Measurements from ENCODE around the gene SNAI3. TPM values are rescaled to one million over a fixed set of nuclear protein-coding genes. Genes with fewer than 3 reads are reported as not detected.

The SNAI3 gene
- total and polyA plus RNA-seq, 2 experiments from 2014 or later, result 10.3 to 19.4 TPM

- Histone ChIP-seq H3K36me3 (ENCODE audit: insufficient read depth) (no peaks in the 10 kb centered on the region), H2AFZ (no peak overlapping the region), H3F3A (replicated peaks; ENCODE audit: low read depth) (no peaks in the 10 kb centered on the region), H3K9me2 (ENCODE audit: insufficient read depth) (no peaks in the 10 kb centered on the region), H3K79me2 (replicated peaks; ENCODE audit: insufficient read depth) (no peaks in the 10 kb centered on the region), H3K4me3 (no peak overlapping the region), H4K20me1 (replicated peaks; ENCODE audit: insufficient read depth) (no peaks in the 10 kb centered on the region), H3K27me3 (ENCODE audit: insufficient read depth) (no peaks in the 10 kb centered on the region), H3K27ac (ENCODE audit: low read depth) (no peak overlapping the region), H3K4me2 (no peak overlapping the region), H3K4me1 (ENCODE audit: insufficient read depth) (no peaks in the 10 kb centered on the region)
- H3K4me3 Mint-ChIP-seq, result no peak overlapping the region
- H3K9me3 Mint-ChIP-seq, result no peaks in the 10 kb centered on the region
- no peak overlapping the region for H3K27ac Mint-ChIP-seq
- H3K4me1 Mint-ChIP-seq, result no peaks in the 10 kb centered on the region
- TF ChIP-seq ZNF114 (CRISPR knock-in tag; IDR thresholded peaks at IDR 0.05) (no peak), EZH2phosphoT487 (IDR thresholded peaks at IDR 0.05; ENCODE audit: unreplicated experiment) (no peak), JUNB (IDR thresholded peaks at IDR 0.05; ENCODE audit: unreplicated experiment) (no peak)
- no peak for ATAC-seq
- DNase-seq (ENCODE audit: low spot score), result no peak
- peaks cover 20% of the 10 kb centered on the region for H3K27me3 Mint-ChIP-seq (ENCODE audit: insufficient read depth, low read depth, poor library complexity)
- peaks cover 12% of the 10 kb centered on the region; the same call in 2 of the 3 replicates for H3K36me3 Mint-ChIP-seq (ENCODE audit: low read depth)
These were observed 37.2 kb upstream of the SNAI3 start for GRCh38 chr16:88723507-88723887.

- no peaks in the 10 kb centered on the region for H3K9me2 ChIP-seq (ENCODE audit: insufficient read depth)
- H3K79me2 ChIP-seq (replicated peaks; ENCODE audit: insufficient read depth), result no peaks in the 10 kb centered on the region
- no peak overlapping the region for H3K4me3 ChIP-seq
- Mint-ChIP-seq H3K27ac (no peak overlapping the region), H3K9me3 (no peaks in the 10 kb centered on the region), H3K27me3 (ENCODE audit: insufficient read depth, low read depth, poor library complexity) (peaks cover 19% of the 10 kb centered on the region), H3K36me3 (ENCODE audit: low read depth) (peaks cover 15% of the 10 kb centered on the region; the same call in 2 of the 3 replicates), H3K4me3 (no peak overlapping the region), H3K4me1 (no peaks in the 10 kb centered on the region)
- no peak overlapping the region for H2AFZ ChIP-seq
- peak; percentile 46 for DNase-seq (ENCODE audit: low spot score)
- H3K27me3 ChIP-seq (ENCODE audit: insufficient read depth), result no peaks in the 10 kb centered on the region
- H3K4me2 ChIP-seq, result no peak overlapping the region
- TF ChIP-seq ETS1 (IDR thresholded peaks at IDR 0.05), result no peak
- TF ChIP-seq CTCF (conservative IDR thresholded peaks at IDR 0.05; ENCODE audit: low read depth in 2 of 2), result peak in 1 of 2 experiments; percentile 28; a peak in 2 of 4 replicates
- no peak for TF ChIP-seq EZH2 (IDR thresholded peaks at IDR 0.05; ENCODE audit: low read depth, unreplicated experiment)
- no peak for TF ChIP-seq REST (IDR thresholded peaks at IDR 0.05; ENCODE audit: unreplicated experiment)
- no peak for TF ChIP-seq NANOG (IDR thresholded peaks at IDR 0.05; ENCODE audit: borderline replicate concordance)
- no peak overlapping the region for H3K27ac ChIP-seq (ENCODE audit: low read depth)
- H3F3A ChIP-seq (replicated peaks; ENCODE audit: low read depth), result no peaks in the 10 kb centered on the region
- H3K4me1 ChIP-seq (ENCODE audit: insufficient read depth), result no peaks in the 10 kb centered on the region
- peak; percentile 64 for ATAC-seq
- no peaks in the 10 kb centered on the region for H4K20me1 ChIP-seq (replicated peaks; ENCODE audit: insufficient read depth)
- H3K36me3 ChIP-seq (ENCODE audit: insufficient read depth), result no peaks in the 10 kb centered on the region
These were observed 36.6 kb upstream of the SNAI3 start for GRCh38 chr16:88722784-88723506.

Data from GM23338 (cell line).